NB4 (cell line): ENCODE measurements around the gene NFIX.
"Not testable (repeated sequence)": the region's sequence is repeated elsewhere in the genome, so short reads cannot be mapped to it uniquely, and the experiment has no call there.

Experiments used
- DNase-seq: peaks from one replicate; pipeline ENCODE4 v3.0.0; 2010; ENCODE audit warnings: low read depth
- H3K4me3 ChIP-seq: one replicate; pipeline ENCODE4 v1.5.1; 2011; ENCODE audit warnings: mild to moderate bottlenecking, low read depth, low read length, moderate library complexity
- MYC ChIP-seq: IDR thresholded peaks from 2 replicates; pipeline ENCODE4 v1.6.1; 2011; ENCODE audit warnings: low read depth, low read length
- POLR2A ChIP-seq: IDR thresholded peaks from 2 replicates; pipeline ENCODE4 v1.6.1; 2011; ENCODE audit warnings: mild to moderate bottlenecking; ENCODE audit not compliant: insufficient read length; ENCODE audit errors: extremely low read depth
- TF ChIP-seq, protein P1 (sequence below): IDR thresholded peaks from one replicate; pipeline ENCODE4 v1.5.1; 2012; ENCODE audit warnings: low read depth, low read length
- TF ChIP-seq, protein P2 (sequence below): IDR thresholded peaks from 2 replicates; pipeline ENCODE4 v1.6.1; 2011; ENCODE audit warnings: low read depth, low read length

Gene NFIX

GRCh38 chr19:12947702-12948611 is 47.3 kb upstream of the NFIX start:
- no peak for DNase-seq
- H3K4me3 ChIP-seq: no peak overlapping the region
- TF ChIP-seq, protein P1, sequence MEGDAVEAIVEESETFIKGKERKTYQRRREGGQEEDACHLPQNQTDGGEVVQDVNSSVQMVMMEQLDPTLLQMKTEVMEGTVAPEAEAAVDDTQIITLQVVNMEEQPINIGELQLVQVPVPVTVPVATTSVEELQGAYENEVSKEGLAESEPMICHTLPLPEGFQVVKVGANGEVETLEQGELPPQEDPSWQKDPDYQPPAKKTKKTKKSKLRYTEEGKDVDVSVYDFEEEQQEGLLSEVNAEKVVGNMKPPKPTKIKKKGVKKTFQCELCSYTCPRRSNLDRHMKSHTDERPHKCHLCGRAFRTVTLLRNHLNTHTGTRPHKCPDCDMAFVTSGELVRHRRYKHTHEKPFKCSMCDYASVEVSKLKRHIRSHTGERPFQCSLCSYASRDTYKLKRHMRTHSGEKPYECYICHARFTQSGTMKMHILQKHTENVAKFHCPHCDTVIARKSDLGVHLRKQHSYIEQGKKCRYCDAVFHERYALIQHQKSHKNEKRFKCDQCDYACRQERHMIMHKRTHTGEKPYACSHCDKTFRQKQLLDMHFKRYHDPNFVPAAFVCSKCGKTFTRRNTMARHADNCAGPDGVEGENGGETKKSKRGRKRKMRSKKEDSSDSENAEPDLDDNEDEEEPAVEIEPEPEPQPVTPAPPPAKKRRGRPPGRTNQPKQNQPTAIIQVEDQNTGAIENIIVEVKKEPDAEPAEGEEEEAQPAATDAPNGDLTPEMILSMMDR: no peak

DNA sequence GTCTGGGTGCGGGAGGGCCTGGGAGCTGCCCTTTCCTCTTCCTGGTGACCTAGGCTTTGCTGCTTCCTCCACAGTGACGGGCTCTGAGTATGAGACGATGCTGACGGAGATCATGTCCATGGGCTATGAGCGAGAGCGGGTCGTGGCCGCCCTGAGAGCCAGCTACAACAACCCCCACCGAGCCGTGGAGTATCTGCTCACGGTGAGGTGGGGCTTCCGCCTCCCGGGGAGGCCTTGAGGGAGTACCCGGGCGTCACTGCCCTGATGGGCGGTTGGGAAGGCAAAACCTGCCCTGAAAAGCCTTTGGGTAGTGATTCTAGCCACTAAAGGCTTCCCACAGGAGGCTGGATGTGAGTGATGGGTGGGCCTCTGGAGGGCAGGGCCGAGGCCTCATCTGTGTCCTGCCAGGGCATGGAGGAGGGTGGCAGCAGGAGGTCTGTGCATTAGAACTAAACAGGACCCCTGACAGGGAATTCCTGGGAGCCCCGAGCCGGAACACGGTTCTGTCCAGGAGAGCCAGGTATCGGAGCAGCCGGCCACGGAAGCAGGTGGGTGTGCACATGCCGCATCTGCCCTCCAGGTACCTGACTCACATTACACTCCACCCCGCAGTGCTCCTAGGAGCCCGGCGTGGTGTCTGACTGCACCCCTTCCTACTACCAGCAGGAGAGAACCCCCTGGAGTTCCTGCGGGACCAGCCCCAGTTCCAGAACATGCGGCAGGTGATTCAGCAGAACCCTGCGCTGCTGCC is 46.5 kb upstream of the NFIX start:
- no peak for TF ChIP-seq MYC
- TF ChIP-seq POLR2A: no peak
- TF ChIP-seq, protein P1: no peak
- TF ChIP-seq, protein P2, sequence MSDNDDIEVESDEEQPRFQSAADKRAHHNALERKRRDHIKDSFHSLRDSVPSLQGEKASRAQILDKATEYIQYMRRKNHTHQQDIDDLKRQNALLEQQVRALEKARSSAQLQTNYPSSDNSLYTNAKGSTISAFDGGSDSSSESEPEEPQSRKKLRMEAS: no peak
- no peak for DNase-seq
- no peak overlapping the region for H3K4me3 ChIP-seq

GRCh38 chr19:12949363-12950283 is 45.7 kb upstream of the NFIX start:
- no peak overlapping the region for H3K4me3 ChIP-seq
- DNase-seq: no peak
- TF ChIP-seq POLR2A (no peak), MYC (no peak)
- TF ChIP-seq, protein P2: no peak
- TF ChIP-seq, protein P1: no peak

GRCh38 chr19:12952050-12952449 is 43.2 kb upstream of the NFIX start:
- not testable (repeated sequence) for DNase-seq, H3K4me3 ChIP-seq

DNA sequence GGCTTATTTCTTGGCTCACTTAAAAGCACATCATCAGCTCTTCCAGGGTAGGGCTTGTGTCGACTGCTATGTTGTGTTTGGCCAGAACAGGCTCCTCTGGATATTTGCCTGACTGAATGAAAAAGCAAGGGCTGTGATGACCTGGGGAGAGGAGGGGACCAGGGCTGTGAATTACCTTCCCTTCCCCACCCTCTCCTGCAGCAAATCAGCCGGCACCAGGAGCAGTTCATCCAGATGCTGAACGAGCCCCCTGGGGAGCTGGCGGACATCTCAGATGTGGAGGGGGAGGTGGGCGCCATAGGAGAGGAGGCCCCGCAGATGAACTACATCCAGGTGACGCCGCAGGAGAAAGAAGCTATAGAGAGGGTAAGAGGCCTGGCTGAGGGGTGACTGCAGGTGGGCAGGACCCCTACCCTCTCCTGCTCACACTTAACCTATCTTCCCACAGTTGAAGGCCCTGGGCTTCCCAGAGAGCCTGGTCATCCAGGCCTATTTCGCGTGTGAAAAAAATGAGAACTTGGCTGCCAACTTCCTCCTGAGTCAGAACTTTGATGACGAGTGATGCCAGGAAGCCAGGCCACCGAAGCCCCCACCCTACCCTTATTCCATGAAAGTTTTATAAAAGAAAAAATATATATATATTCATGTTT is 42.7 kb upstream of the NFIX start:
- no peak overlapping the region for H3K4me3 ChIP-seq
- TF ChIP-seq, protein P1: no peak
- TF ChIP-seq POLR2A: no peak
- TF ChIP-seq, protein P2: no peak
- no peak for TF ChIP-seq MYC
- no peak for DNase-seq
